GM19372 (cell line): ENCODE results near the gene CCR9.

Experiments used
- ATAC-seq: cut with Tn5 transposase; IDR thresholded peaks from one replicate; pipeline ENCODE4 v1.9.1; 2021; ENCODE audit warnings: mild to moderate bottlenecking, low read depth, moderate library complexity; ENCODE audit not compliant: unreplicated experiment

CCR9 gene

GRCh38 chr3:45950686-45951600, 64.6 kb downstream of the CCR9 start:
- no peak for ATAC-seq

- no peak for ATAC-seq
Observed at GRCh38 chr3:45951946-45952345, 65.6 kb downstream of the CCR9 start.

GRCh38 chr3:45952456-45952855, 66.1 kb downstream of the CCR9 start:
- no peak for ATAC-seq
